ENCODE measurements around the gene C20orf96. TPM values are rescaled to one million over a fixed set of nuclear protein-coding genes. Genes with fewer than 3 reads are reported as not detected.
"Not testable (repeated sequence)": the region's sequence is repeated elsewhere in the genome, so short reads cannot be mapped to it uniquely, and the experiment has no call there.

C20orf96 gene
- total RNA-seq, 1 donor from 2014 or later = 4.3 TPM

- Mint-ChIP-seq H3K27me3 (ENCODE audit: insufficient read depth) (peaks cover 19% of the 10 kb centered on the region), H3K4me1 (ENCODE audit: low read depth) (peaks cover 11% of the 10 kb centered on the region), H3K36me3 (ENCODE audit: low read depth) (no peaks in the 10 kb centered on the region), H3K27ac (peak overlapping the region; percentile 68), H3K9me3 (no peaks in the 10 kb centered on the region), H3K4me3 (peak overlapping the region; percentile 76)
- intact Hi-C loops (cut with micrococcal nuclease) = loop anchor here (1.0 to 5.0 kb wide), 5 partner anchors 29 to 145 kb away; no protein-coding TSS in a partner anchor
- DNase-seq (ENCODE audit: low spot score) = peak; percentile 78
These were observed 23.7 kb downstream of the C20orf96 start for GRCh38 chr20:266596-267562.

GRCh38 chr20:263701-264100, 26.8 kb downstream of the C20orf96 start:
- Mint-ChIP-seq H3K27me3 (ENCODE audit: insufficient read depth) (peaks cover 23% of the 10 kb centered on the region), H3K27ac (no peak overlapping the region), H3K4me1 (ENCODE audit: low read depth) (peaks cover 17% of the 10 kb centered on the region), H3K4me3 (no peak overlapping the region), H3K9me3 (no peaks in the 10 kb centered on the region), H3K36me3 (ENCODE audit: low read depth) (no peaks in the 10 kb centered on the region)
- DNase-seq (ENCODE audit: low spot score) = no peak
- intact Hi-C loops (cut with micrococcal nuclease) = no loop called here

- Mint-ChIP-seq H3K4me3 (no peak overlapping the region), H3K4me1 (ENCODE audit: low read depth) (peaks cover 15% of the 10 kb centered on the region), H3K36me3 (ENCODE audit: low read depth) (no peaks in the 10 kb centered on the region), H3K27me3 (ENCODE audit: insufficient read depth) (peaks cover 8% of the 10 kb centered on the region), H3K27ac (no peak overlapping the region), H3K9me3 (no peaks in the 10 kb centered on the region)
- intact Hi-C loops (cut with micrococcal nuclease) = no loop called here
- DNase-seq (ENCODE audit: low spot score) = no peak
These were observed 30.6 kb downstream of the C20orf96 start for GRCh38 chr20:259981-260380.

- Mint-ChIP-seq H3K36me3 (ENCODE audit: low read depth) (no peaks in the 10 kb centered on the region), H3K9me3 (no peaks in the 10 kb centered on the region), H3K4me3 (no peak overlapping the region), H3K27me3 (ENCODE audit: insufficient read depth) (peaks cover 8% of the 10 kb centered on the region), H3K4me1 (ENCODE audit: low read depth) (peaks cover 15% of the 10 kb centered on the region), H3K27ac (peak overlapping the region; percentile 46)
- intact Hi-C loops (cut with micrococcal nuclease) = no loop called here
- no peak for DNase-seq (ENCODE audit: low spot score)
These were observed 31.6 kb downstream of the C20orf96 start for GRCh38 chr20:258963-259362.

GRCh38 chr20:258269-258858, 32.2 kb downstream of the C20orf96 start:
- no peak for DNase-seq (ENCODE audit: low spot score)
- peaks cover 8% of the 10 kb centered on the region for H3K27me3 Mint-ChIP-seq (ENCODE audit: insufficient read depth)
- intact Hi-C loops (cut with micrococcal nuclease) = no loop called here
- no peaks in the 10 kb centered on the region for H3K36me3 Mint-ChIP-seq (ENCODE audit: low read depth)
- no peaks in the 10 kb centered on the region for H3K9me3 Mint-ChIP-seq
- H3K4me3 Mint-ChIP-seq = no peak overlapping the region
- H3K4me1 Mint-ChIP-seq (ENCODE audit: low read depth) = peaks cover 15% of the 10 kb centered on the region
- no peak overlapping the region for H3K27ac Mint-ChIP-seq

- Mint-ChIP-seq H3K27ac (no peak within 1 kb of the TSS), H3K9me3 (no peaks in the 10 kb centered on the region), H3K4me1 (ENCODE audit: low read depth) (peaks cover 15% of the 10 kb centered on the region), H3K36me3 (ENCODE audit: low read depth) (no peaks in the 10 kb centered on the region), H3K27me3 (ENCODE audit: insufficient read depth) (peaks cover 7% of the 10 kb centered on the region), H3K4me3 (no peak within 1 kb of the TSS)
- intact Hi-C loops (cut with micrococcal nuclease) = no loop called here
- no peak for DNase-seq (ENCODE audit: low spot score)
These were observed 33.1 kb downstream of the C20orf96 start, which contains the start of gene DEFB132 for GRCh38 chr20:257419-257818. TSS of gene DEFB132 (plus strand) at chr20:257724. CDS start at chr20:257779, 55 bp downstream.

- H3K27me3 Mint-ChIP-seq (ENCODE audit: insufficient read depth); H3K9me3 Mint-ChIP-seq; H3K4me3 Mint-ChIP-seq; H3K27ac Mint-ChIP-seq; H3K36me3 Mint-ChIP-seq (ENCODE audit: low read depth); intact Hi-C loops (cut with micrococcal nuclease); DNase-seq (ENCODE audit: low spot score): not testable (repeated sequence)
- H3K4me1 Mint-ChIP-seq (ENCODE audit: low read depth) = peaks cover 12% of the 10 kb centered on the region
These were observed 37.1 kb downstream of the C20orf96 start for GRCh38 chr20:253447-253846.

GRCh38 chr20:252801-253200, 37.7 kb downstream of the C20orf96 start:
- Mint-ChIP-seq H3K36me3 (ENCODE audit: low read depth) (no peaks in the 10 kb centered on the region), H3K27ac (no peak overlapping the region), H3K4me1 (ENCODE audit: low read depth) (peaks cover 6% of the 10 kb centered on the region), H3K9me3 (no peaks in the 10 kb centered on the region), H3K27me3 (ENCODE audit: insufficient read depth) (no peaks in the 10 kb centered on the region), H3K4me3 (no peak overlapping the region)
- intact Hi-C loops (cut with micrococcal nuclease) = no loop called here
- DNase-seq (ENCODE audit: low spot score) = no peak

GRCh38 chr20:251354-251753, 39.2 kb downstream of the C20orf96 start:
- no peak overlapping the region for H3K27ac Mint-ChIP-seq
- intact Hi-C loops (cut with micrococcal nuclease) = no loop called here

GRCh38 chr20:242905-243304, 47.6 kb downstream of the C20orf96 start:
- Mint-ChIP-seq H3K27ac (no peak overlapping the region), H3K9me3 (no peaks in the 10 kb centered on the region), H3K4me1 (ENCODE audit: low read depth) (peaks cover 11% of the 10 kb centered on the region), H3K4me3 (no peak overlapping the region), H3K27me3 (ENCODE audit: insufficient read depth) (peaks cover 7% of the 10 kb centered on the region), H3K36me3 (ENCODE audit: low read depth) (no peaks in the 10 kb centered on the region)
- intact Hi-C loops (cut with micrococcal nuclease) = no loop called here
- no peak for DNase-seq (ENCODE audit: low spot score)

More at GRCh38 chr20:251354-251753, 39.2 kb downstream of the C20orf96 start:
- Mint-ChIP-seq H3K4me3 (no peak overlapping the region), H3K27me3 (ENCODE audit: insufficient read depth) (no peaks in the 10 kb centered on the region), H3K9me3 (no peaks in the 10 kb centered on the region), H3K36me3 (ENCODE audit: low read depth) (no peaks in the 10 kb centered on the region), H3K4me1 (ENCODE audit: low read depth) (peaks cover 6% of the 10 kb centered on the region)
- no peak for DNase-seq (ENCODE audit: low spot score)

- Mint-ChIP-seq H3K4me1 (ENCODE audit: low read depth) (peaks cover 25% of the 10 kb centered on the region), H3K9me3 (no peaks in the 10 kb centered on the region), H3K36me3 (ENCODE audit: low read depth) (no peaks in the 10 kb centered on the region), H3K27ac (peak overlapping the region; percentile 82), H3K4me3 (peak overlapping the region; percentile 67), H3K27me3 (ENCODE audit: insufficient read depth) (peaks cover 4% of the 10 kb centered on the region)
- intact Hi-C loops (cut with micrococcal nuclease) = loop anchor here (1.0 to 2.0 kb wide), 4 partner anchors 29 to 65 kb away; partner anchors contain the start of gene ZCCHC3
- no peak for DNase-seq (ENCODE audit: low spot score)
These were observed 52.6 kb downstream of the C20orf96 start for GRCh38 chr20:237929-238328.

- no peaks in the 10 kb centered on the region for H3K9me3 Mint-ChIP-seq
- peak overlapping the region; percentile 67 for H3K4me3 Mint-ChIP-seq
- no peaks in the 10 kb centered on the region for H3K36me3 Mint-ChIP-seq (ENCODE audit: low read depth)
- intact Hi-C loops (cut with micrococcal nuclease) = loop anchor here (1.0 kb wide), 2 partner anchors 28 to 60 kb away; partner anchors contain the start of gene ZCCHC3
- peak; percentile 29 for DNase-seq (ENCODE audit: low spot score)
- peaks cover 25% of the 10 kb centered on the region for H3K4me1 Mint-ChIP-seq (ENCODE audit: low read depth)
- peak overlapping the region; percentile 82 for H3K27ac Mint-ChIP-seq
- H3K27me3 Mint-ChIP-seq (ENCODE audit: insufficient read depth) = peaks cover 4% of the 10 kb centered on the region
These were observed 53.1 kb downstream of the C20orf96 start for GRCh38 chr20:237489-237888.

- H3K27ac Mint-ChIP-seq = no peak overlapping the region
- no peak for DNase-seq (ENCODE audit: low spot score)
- H3K27me3 Mint-ChIP-seq (ENCODE audit: insufficient read depth) = no peaks in the 10 kb centered on the region
- no peak overlapping the region for H3K4me3 Mint-ChIP-seq
- intact Hi-C loops (cut with micrococcal nuclease) = no loop called here
- no peaks in the 10 kb centered on the region for H3K36me3 Mint-ChIP-seq (ENCODE audit: low read depth)
- peaks cover 25% of the 10 kb centered on the region for H3K4me1 Mint-ChIP-seq (ENCODE audit: low read depth)
- H3K9me3 Mint-ChIP-seq = peaks cover 3% of the 10 kb centered on the region
These were observed 54.7 kb downstream of the C20orf96 start for GRCh38 chr20:235891-236290.

Measured in activated T-helper 1 cell treated with anti-CD3 and anti-CD28 coated beads, Interleukin-12 subunit alpha, Interleukin-12 subunit beta, Interleukin-2, Interleukin-4 antibody, amounts not matched to agents 30 ng/mL and 10 ng/mL and 1 ng/mL, durations not matched to agents 14 hours and 24 hours and 36 hours (primary cell).